ENCODE measurements around the gene GLS. TPM values are rescaled to one million over a fixed set of nuclear protein-coding genes. Genes with fewer than 3 reads are reported as not detected.
"Not testable (repeated sequence)": the region's sequence is repeated elsewhere in the genome, so short reads cannot be mapped to it uniquely, and the experiment has no call there.

Gene GLS
- total RNA-seq, 1 donor from 2014 or later: 220 TPM

- Mint-ChIP-seq H3K36me3 (ENCODE audit: low read depth) (peaks cover 5% of the 10 kb centered on the region), H3K27me3 (ENCODE audit: insufficient read depth) (no peaks in the 10 kb centered on the region), H3K9me3 (no peaks in the 10 kb centered on the region), H3K4me1 (ENCODE audit: low read depth) (peaks cover 21% of the 10 kb centered on the region), H3K4me3 (peak overlapping the region; percentile 16), H3K27ac (peak overlapping the region; percentile 96)
- no peak for DNase-seq (ENCODE audit: low spot score)
- intact Hi-C loops (cut with micrococcal nuclease): loop anchor here (1.0 to 5.0 kb wide), 11 partner anchors 35 to 526 kb away; partner anchors contain the start of genes GLS, HIBCH and NAB1
Observed at GRCh38 chr2:190844700-190845401, 35.8 kb upstream of the GLS start.

- intact Hi-C loops (cut with micrococcal nuclease): no loop called here
- H3K36me3 Mint-ChIP-seq (ENCODE audit: low read depth): peaks cover 4% of the 10 kb centered on the region
- DNase-seq (ENCODE audit: low spot score): no peak
Observed at GRCh38 chr2:190846746-190847145, 33.9 kb upstream of the GLS start.

DNA sequence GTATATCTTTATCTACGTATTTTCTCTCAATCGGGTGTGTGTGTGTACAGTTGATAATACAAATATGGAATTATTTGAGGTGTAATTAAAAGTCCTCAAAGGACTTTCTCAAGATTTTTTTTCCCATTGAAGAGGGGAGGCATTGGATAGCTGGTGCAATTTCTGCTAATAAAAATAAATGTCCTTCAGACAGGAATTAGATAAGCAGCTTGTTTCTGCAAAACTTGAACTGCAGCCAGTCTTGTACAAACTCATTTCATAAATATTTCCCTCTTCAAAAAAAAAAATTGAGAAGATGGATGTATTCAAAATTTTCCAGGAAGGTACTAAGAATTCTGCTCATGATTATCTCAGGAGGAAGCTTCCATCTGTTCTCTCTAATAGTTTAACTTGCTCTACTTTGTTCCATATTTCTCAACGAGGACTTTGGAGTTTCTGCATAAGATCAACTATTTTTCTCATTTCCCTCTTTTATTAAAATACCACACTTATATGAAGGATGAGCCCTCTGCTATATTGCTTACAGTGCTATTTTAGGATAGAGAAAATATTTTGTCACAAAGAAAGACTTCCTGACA lies 33.0 kb upstream of the GLS start:
- peaks cover 1% of the 10 kb centered on the region for H3K36me3 Mint-ChIP-seq (ENCODE audit: low read depth)
- no peak overlapping the region for H3K27ac Mint-ChIP-seq
- H3K27me3 Mint-ChIP-seq (ENCODE audit: insufficient read depth): peaks cover 2% of the 10 kb centered on the region
- H3K4me1 Mint-ChIP-seq (ENCODE audit: low read depth): peaks cover 6% of the 10 kb centered on the region
- DNase-seq (ENCODE audit: low spot score): no peak
- intact Hi-C loops (cut with micrococcal nuclease): no loop called here
- H3K9me3 Mint-ChIP-seq: no peaks in the 10 kb centered on the region
- no peak overlapping the region for H3K4me3 Mint-ChIP-seq

More at GRCh38 chr2:190846746-190847145, 33.9 kb upstream of the GLS start:
- no peaks in the 10 kb centered on the region for H3K27me3 Mint-ChIP-seq (ENCODE audit: insufficient read depth)
- H3K27ac Mint-ChIP-seq: no peak overlapping the region
- H3K9me3 Mint-ChIP-seq: no peaks in the 10 kb centered on the region
- no peak overlapping the region for H3K4me3 Mint-ChIP-seq
- H3K4me1 Mint-ChIP-seq (ENCODE audit: low read depth): peaks cover 15% of the 10 kb centered on the region

DNA sequence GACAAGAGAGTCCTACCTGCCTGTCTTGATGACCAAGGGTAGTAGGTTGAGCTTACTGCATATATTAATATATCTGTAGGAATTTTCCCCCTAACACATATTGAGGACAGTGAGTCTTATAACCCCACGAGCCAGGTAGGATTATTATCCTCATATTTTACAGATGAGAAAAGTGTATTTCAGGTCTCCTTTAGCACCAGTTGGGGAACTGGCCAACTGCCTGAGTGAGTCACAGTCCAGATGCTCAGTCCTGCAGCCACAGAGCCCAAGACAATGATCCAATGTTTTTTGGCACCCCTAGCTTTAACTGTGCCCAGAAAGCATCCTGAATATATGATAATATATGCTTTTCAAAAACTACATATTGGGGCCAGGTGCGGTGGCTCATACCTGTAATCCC lies 30.8 kb upstream of the GLS start:
- Mint-ChIP-seq H3K9me3 (no peaks in the 10 kb centered on the region), H3K4me1 (ENCODE audit: low read depth) (peaks cover 5% of the 10 kb centered on the region), H3K27ac (no peak overlapping the region), H3K36me3 (ENCODE audit: low read depth) (no peaks in the 10 kb centered on the region), H3K4me3 (no peak overlapping the region), H3K27me3 (ENCODE audit: insufficient read depth) (peaks cover 2% of the 10 kb centered on the region)
- intact Hi-C loops (cut with micrococcal nuclease): no loop called here
- no peak for DNase-seq (ENCODE audit: low spot score)

DNA sequence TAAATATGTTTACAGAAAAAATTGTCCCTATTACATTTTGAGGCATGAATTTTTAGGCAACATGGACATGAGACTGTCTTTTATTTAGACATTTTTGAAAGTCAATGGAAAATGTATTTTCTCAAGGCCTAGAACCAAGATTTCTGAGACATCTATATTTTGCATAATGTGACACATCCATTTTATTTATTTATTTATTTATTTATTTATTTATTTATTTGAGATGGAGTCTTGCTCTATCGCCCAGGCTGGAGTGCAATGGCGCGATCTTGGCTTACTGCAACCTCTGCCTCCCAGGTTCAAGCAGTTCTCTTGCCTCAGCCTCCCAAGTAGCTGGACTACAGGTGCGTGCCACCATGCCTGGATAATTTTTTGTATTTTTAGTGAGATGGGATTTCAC lies 27.6 kb upstream of the GLS start:
- intact Hi-C loops (cut with micrococcal nuclease); H3K9me3 Mint-ChIP-seq; H3K27me3 Mint-ChIP-seq (ENCODE audit: insufficient read depth); DNase-seq (ENCODE audit: low spot score); H3K4me1 Mint-ChIP-seq (ENCODE audit: low read depth); H3K4me3 Mint-ChIP-seq; H3K36me3 Mint-ChIP-seq (ENCODE audit: low read depth); H3K27ac Mint-ChIP-seq: not testable (repeated sequence)

- Mint-ChIP-seq H3K27ac (no peak overlapping the region), H3K9me3 (no peaks in the 10 kb centered on the region), H3K36me3 (ENCODE audit: low read depth) (no peaks in the 10 kb centered on the region), H3K27me3 (ENCODE audit: insufficient read depth) (peaks cover 2% of the 10 kb centered on the region), H3K4me3 (no peak overlapping the region), H3K4me1 (ENCODE audit: low read depth) (peaks cover 5% of the 10 kb centered on the region)
- intact Hi-C loops (cut with micrococcal nuclease): no loop called here
- DNase-seq (ENCODE audit: low spot score): no peak
Observed at GRCh38 chr2:190853531-190854383, 26.9 kb upstream of the GLS start.

DNA sequence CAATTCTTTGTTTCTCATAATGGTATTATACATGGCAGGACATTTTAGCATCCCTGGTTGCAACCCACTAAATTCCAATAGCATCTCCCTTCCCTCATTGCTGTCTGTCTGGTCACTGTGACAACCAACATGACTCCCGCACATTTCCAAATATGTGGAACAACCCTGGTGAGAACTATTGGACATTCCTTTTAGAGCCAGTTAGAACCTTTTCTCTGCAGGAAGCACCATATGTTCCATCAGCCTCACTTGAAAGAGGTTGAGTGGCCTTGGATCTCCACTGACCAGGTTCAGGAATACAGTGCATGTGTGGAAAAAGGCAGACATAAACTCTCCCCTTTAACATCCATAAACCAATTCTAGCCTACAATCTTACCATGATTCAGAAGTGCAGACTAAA lies 25.9 kb upstream of the GLS start:
- no peak overlapping the region for H3K27ac Mint-ChIP-seq
- H3K27me3 Mint-ChIP-seq (ENCODE audit: insufficient read depth): peaks cover 2% of the 10 kb centered on the region
- H3K4me1 Mint-ChIP-seq (ENCODE audit: low read depth): peaks cover under 1% of the 10 kb centered on the region
- H3K9me3 Mint-ChIP-seq: no peaks in the 10 kb centered on the region
- no peaks in the 10 kb centered on the region for H3K36me3 Mint-ChIP-seq (ENCODE audit: low read depth)
- H3K4me3 Mint-ChIP-seq: no peak overlapping the region
- intact Hi-C loops (cut with micrococcal nuclease): no loop called here
- DNase-seq (ENCODE audit: low spot score): no peak

GRCh38 chr2:190855245-190855644 lies 25.4 kb upstream of the GLS start:
- DNase-seq (ENCODE audit: low spot score): no peak
- H3K27me3 Mint-ChIP-seq (ENCODE audit: insufficient read depth): peaks cover 4% of the 10 kb centered on the region
- intact Hi-C loops (cut with micrococcal nuclease): no loop called here

DNA sequence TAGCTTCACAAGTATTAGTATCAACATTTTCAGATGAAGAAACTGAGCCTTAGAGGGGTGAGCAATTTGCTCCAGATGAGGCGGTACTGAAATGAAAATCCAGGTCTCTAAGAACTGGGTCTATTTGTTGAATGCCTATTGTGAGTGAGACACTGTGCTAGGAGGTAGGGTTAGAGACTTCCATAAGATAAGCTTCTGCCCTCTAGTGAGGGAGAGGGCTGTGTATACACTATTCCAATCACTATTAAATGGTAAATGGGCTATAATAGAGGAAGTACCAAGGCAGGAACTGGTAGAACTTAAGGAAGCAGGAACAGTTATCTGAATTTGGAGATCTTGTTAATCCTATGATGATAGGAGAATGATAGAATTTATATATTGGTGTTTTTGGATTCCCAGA lies 23.6 kb upstream of the GLS start:
- intact Hi-C loops (cut with micrococcal nuclease): no loop called here
- H3K4me3 Mint-ChIP-seq: no peak overlapping the region
- no peaks in the 10 kb centered on the region for H3K36me3 Mint-ChIP-seq (ENCODE audit: low read depth)
- no peak for DNase-seq (ENCODE audit: low spot score)
- peaks cover 4% of the 10 kb centered on the region for H3K27me3 Mint-ChIP-seq (ENCODE audit: insufficient read depth)
- no peaks in the 10 kb centered on the region for H3K4me1 Mint-ChIP-seq (ENCODE audit: low read depth)
- peaks cover 11% of the 10 kb centered on the region for H3K9me3 Mint-ChIP-seq
- no peak overlapping the region for H3K27ac Mint-ChIP-seq

More at GRCh38 chr2:190855245-190855644, 25.4 kb upstream of the GLS start:
- Mint-ChIP-seq H3K36me3 (ENCODE audit: low read depth) (no peaks in the 10 kb centered on the region), H3K27ac (no peak overlapping the region), H3K4me1 (ENCODE audit: low read depth) (no peaks in the 10 kb centered on the region), H3K9me3 (no peaks in the 10 kb centered on the region), H3K4me3 (no peak overlapping the region)

GRCh38 chr2:190858817-190859216 lies 21.8 kb upstream of the GLS start:
- no peak for DNase-seq (ENCODE audit: low spot score)
- peaks cover 26% of the 10 kb centered on the region for H3K9me3 Mint-ChIP-seq
- no peak overlapping the region for H3K27ac Mint-ChIP-seq
- H3K4me1 Mint-ChIP-seq (ENCODE audit: low read depth): peaks cover 6% of the 10 kb centered on the region
- no peak overlapping the region for H3K4me3 Mint-ChIP-seq
- intact Hi-C loops (cut with micrococcal nuclease): no loop called here
- peaks cover 2% of the 10 kb centered on the region for H3K27me3 Mint-ChIP-seq (ENCODE audit: insufficient read depth)
- H3K36me3 Mint-ChIP-seq (ENCODE audit: low read depth): no peaks in the 10 kb centered on the region

GRCh38 chr2:190859347-190860297 lies 21.0 kb upstream of the GLS start:
- DNase-seq (ENCODE audit: low spot score): no peak
- H3K4me3 Mint-ChIP-seq: no peak overlapping the region
- H3K27ac Mint-ChIP-seq: no peak overlapping the region
- peaks cover 2% of the 10 kb centered on the region for H3K27me3 Mint-ChIP-seq (ENCODE audit: insufficient read depth)
- H3K36me3 Mint-ChIP-seq (ENCODE audit: low read depth): no peaks in the 10 kb centered on the region
- H3K9me3 Mint-ChIP-seq: peaks cover 26% of the 10 kb centered on the region
- intact Hi-C loops (cut with micrococcal nuclease): no loop called here
- peaks cover 9% of the 10 kb centered on the region for H3K4me1 Mint-ChIP-seq (ENCODE audit: low read depth)

DNA sequence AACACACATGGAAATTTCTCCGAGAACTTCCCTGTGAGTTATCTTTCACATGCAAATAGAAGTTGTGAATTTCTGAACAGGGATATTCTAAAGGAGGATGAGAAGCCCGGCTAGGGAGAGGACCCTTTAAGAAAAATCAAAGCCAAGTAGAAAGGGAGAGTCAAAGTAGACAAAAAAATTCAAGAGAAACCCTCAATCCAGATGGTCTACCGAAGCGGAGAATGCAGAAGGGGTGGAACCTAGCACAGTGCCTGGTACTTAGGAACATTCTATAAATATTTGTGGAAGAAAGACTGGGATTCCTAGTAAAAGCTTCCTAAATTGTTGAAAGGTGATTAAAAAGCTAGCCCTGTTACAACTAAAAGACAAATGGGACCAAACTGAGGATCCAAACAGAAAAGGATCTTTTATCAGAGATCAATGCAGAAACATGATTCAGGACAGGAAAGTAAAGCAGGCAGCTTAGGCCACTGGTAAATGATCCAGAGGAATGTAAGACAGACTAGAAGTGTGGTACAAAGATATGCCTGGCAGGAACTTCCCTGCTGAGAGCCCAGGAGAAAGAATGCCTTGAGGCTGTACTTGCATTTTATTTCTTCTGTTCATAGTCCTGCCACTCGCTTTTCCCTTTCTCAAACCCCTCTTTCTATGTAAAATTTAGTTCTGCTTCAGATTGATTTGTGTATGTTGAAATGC lies 19.5 kb upstream of the GLS start:
- H3K9me3 Mint-ChIP-seq: peaks cover 26% of the 10 kb centered on the region
- no peak overlapping the region for H3K27ac Mint-ChIP-seq
- intact Hi-C loops (cut with micrococcal nuclease): no loop called here
- H3K36me3 Mint-ChIP-seq (ENCODE audit: low read depth): no peaks in the 10 kb centered on the region
- H3K4me3 Mint-ChIP-seq: no peak overlapping the region
- H3K4me1 Mint-ChIP-seq (ENCODE audit: low read depth): peaks cover 9% of the 10 kb centered on the region
- peaks cover 2% of the 10 kb centered on the region for H3K27me3 Mint-ChIP-seq (ENCODE audit: insufficient read depth)
- DNase-seq (ENCODE audit: low spot score): no peak
